PC-9 (cell line): Measurements from ENCODE around the gene QPCTL. TPM values are rescaled to one million over a fixed set of nuclear protein-coding genes. Genes with fewer than 3 reads are reported as not detected.

Source experiments
- BruUV-seq: library from RNA; stranded (reverse); fragments of 400-500 nt; replicated peaks from 2 replicates; lab custom pipeline; 2021; lab: Mats Ljungman, UMichigan
- CTCF ChIA-PET: fragments of 300-600 bp; sonication (Branson Sonifier 250); formaldehyde crosslinking; loops from one replicate; lab custom pipeline; 2022; ENCODE audit warnings: antibody characterized with exemption; lab: Charles Lee
- POLR2A ChIA-PET: fragments of 300-600 bp; sonication (Branson Sonifier 250); formaldehyde crosslinking; loops from one replicate; lab custom pipeline; 2022; ENCODE audit warnings: antibody characterized with exemption; ENCODE audit not compliant: unreplicated experiment; lab: Charles Lee
- DNase-seq, 2 experiments: peaks; one replicate each; pipeline versions ENCODE4 v3.0.0 to v3.0.0-alpha.2; 2015 to 2022; ENCODE audit warnings: mixed read lengths in 1 of 2
- H2AFZ ChIP-seq: fragments of 200-600 bp; sonication (generic); 2 replicates; pipeline ENCODE4 v1.8.1; 2017; ENCODE audit warnings: antibody characterized with exemption
- H3F3A ChIP-seq: fragments of 200-600 bp; sonication (generic); 2 replicates; pipeline ENCODE4 v1.8.1; 2017; ENCODE audit warnings: antibody characterized with exemption, mild to moderate bottlenecking, low read depth; ENCODE audit not compliant: insufficient read depth
- H3K27ac ChIP-seq: fragments of 200-600 bp; sonication (generic); 2 replicates; pipeline ENCODE4 v1.6.1; 2016; ENCODE audit warnings: mixed run types
- H3K27me3 ChIP-seq: fragments of 200-600 bp; sonication (generic); 2 replicates; pipeline ENCODE4 v1.6.1; 2016; ENCODE audit warnings: low read depth, mixed run types; ENCODE audit not compliant: insufficient read depth
- H3K36me3 ChIP-seq: fragments of 200-600 bp; sonication (generic); 2 replicates; pipeline ENCODE4 v1.6.1; 2016; ENCODE audit warnings: low read depth, mixed run types
- H3K4me1 ChIP-seq: fragments of 200-600 bp; sonication (generic); replicated peaks from 2 replicates; pipeline ENCODE4 v1.6.1; 2016; ENCODE audit warnings: mixed run types; ENCODE audit not compliant: insufficient read depth
- H3K4me2 ChIP-seq: fragments of 200-600 bp; sonication (generic); 2 replicates; pipeline ENCODE4 v1.6.1; 2017; ENCODE audit warnings: mixed run types
- H3K4me3 ChIP-seq: fragments of 200-600 bp; sonication (generic); 2 replicates; pipeline ENCODE4 v1.6.1; 2016; ENCODE audit warnings: mixed run types
- H3K79me2 ChIP-seq: fragments of 200-600 bp; sonication (generic); 2 replicates; pipeline ENCODE4 v1.6.1; 2017; ENCODE audit warnings: low read depth, mixed run types
- H3K9me2 ChIP-seq: fragments of 200-600 bp; sonication (generic); 2 replicates; pipeline ENCODE4 v1.8.1; 2017; ENCODE audit warnings: mild to moderate bottlenecking; ENCODE audit not compliant: insufficient read depth
- H3K9me3 ChIP-seq: fragments of 200-600 bp; sonication (generic); 2 replicates; pipeline ENCODE4 v1.8.1; 2016; ENCODE audit warnings: low read depth; ENCODE audit not compliant: insufficient read depth
- H4K20me1 ChIP-seq: fragments of 200-600 bp; sonication (generic); 2 replicates; pipeline ENCODE4 v1.8.1; 2017; ENCODE audit not compliant: insufficient read depth
- EZH2 ChIP-seq: fragments of 200-600 bp; sonication (generic); IDR thresholded peaks from 2 replicates; pipeline ENCODE4 v1.8.0; 2017; ENCODE audit warnings: antibody characterized with exemption, low read depth
- intact Hi-C: fragments of 100-400 bp; cut with micrococcal nuclease; formaldehyde crosslinking; loops from one replicate; pipeline ENCODE4 v1.10.0; 2022; ENCODE audit not compliant: unreplicated experiment
- total RNA-seq: library from RNA; stranded (reverse); gene quantifications from 2 replicates; pipeline ENCODE4 v1.2.3, GENCODE V29; 2021
- TF ChIP-seq, protein P1 (sequence below): fragments of 200-600 bp; sonication (generic); conservative IDR thresholded peaks from 2 replicates; pipeline ENCODE4 v1.6.1; 2017; ENCODE audit warnings: mixed run types, antibody characterized with exemption, mild to moderate bottlenecking, moderate library complexity

The QPCTL gene
- total RNA-seq, 1 experiment from 2014 or later, result 27.6 TPM

DNA sequence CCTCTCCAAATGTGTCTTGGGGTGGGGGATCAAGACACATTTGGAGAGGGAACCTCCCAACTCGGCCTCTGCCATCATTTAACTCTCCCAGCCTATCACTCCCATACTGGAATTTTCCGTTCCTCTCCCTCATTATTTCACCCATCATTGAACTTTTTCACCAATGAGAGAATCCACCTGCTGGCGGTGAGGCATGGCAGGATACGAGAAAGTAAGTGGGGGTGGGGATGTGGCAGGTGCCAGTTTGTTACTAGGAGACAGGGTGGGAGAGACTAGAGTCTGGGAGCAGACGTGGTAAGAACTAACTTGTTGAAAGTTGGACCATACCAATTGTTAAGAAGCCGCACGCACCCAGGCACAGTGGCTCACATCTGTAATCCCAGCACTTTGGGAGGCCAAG lies 17.5 kb upstream of the QPCTL start:
- ChIA-PET POLR2A (no interaction called here), CTCF (interaction anchor here (0.6 to 0.7 kb wide), 2 partner anchors 31 to 140 kb away, joined by 3 to 4 read pairs; partner anchors contain the start of gene RSPH6A)
- no TSS peak for BruUV-seq

GRCh38 chr19:45676851-45677263 lies 15.6 kb upstream of the QPCTL start:
- H2AFZ ChIP-seq, result peak overlapping the region; percentile 93
- H3F3A ChIP-seq, result peaks cover 38% of the 10 kb centered on the region; the same call in 1 of the 2 replicates
- no peaks in the 10 kb centered on the region for H3K9me2 ChIP-seq
- no TSS peak for BruUV-seq
- TF ChIP-seq, protein P1, sequence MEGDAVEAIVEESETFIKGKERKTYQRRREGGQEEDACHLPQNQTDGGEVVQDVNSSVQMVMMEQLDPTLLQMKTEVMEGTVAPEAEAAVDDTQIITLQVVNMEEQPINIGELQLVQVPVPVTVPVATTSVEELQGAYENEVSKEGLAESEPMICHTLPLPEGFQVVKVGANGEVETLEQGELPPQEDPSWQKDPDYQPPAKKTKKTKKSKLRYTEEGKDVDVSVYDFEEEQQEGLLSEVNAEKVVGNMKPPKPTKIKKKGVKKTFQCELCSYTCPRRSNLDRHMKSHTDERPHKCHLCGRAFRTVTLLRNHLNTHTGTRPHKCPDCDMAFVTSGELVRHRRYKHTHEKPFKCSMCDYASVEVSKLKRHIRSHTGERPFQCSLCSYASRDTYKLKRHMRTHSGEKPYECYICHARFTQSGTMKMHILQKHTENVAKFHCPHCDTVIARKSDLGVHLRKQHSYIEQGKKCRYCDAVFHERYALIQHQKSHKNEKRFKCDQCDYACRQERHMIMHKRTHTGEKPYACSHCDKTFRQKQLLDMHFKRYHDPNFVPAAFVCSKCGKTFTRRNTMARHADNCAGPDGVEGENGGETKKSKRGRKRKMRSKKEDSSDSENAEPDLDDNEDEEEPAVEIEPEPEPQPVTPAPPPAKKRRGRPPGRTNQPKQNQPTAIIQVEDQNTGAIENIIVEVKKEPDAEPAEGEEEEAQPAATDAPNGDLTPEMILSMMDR, result no peak
- TF ChIP-seq EZH2, result no peak
- no peaks in the 10 kb centered on the region for H3K36me3 ChIP-seq
- H3K27me3 ChIP-seq, result no peaks in the 10 kb centered on the region
- H3K27ac ChIP-seq, result peak overlapping the region; percentile 54
- ChIA-PET CTCF (interaction anchor here (0.5 to 1.5 kb wide), 12 partner anchors 15 to 676 kb away, joined by 3 to 20 read pairs (median 5); partner anchors contain the start of genes DMPK, QPCTL, SIX5 and SNRPD2), POLR2A (interaction anchor here (0.6 to 1.4 kb wide), 11 partner anchors 9 to 783 kb away, joined by 3 to 17 read pairs (median 6); partner anchors contain the start of genes GIPR and SIX5)
- intact Hi-C loops, result loop anchor here (2.0 kb wide), 1 partner anchor 16 kb away; the partner anchor contains the start of gene QPCTL
- H3K4me3 ChIP-seq, result peak overlapping the region; percentile 95
- peak in 1 of 2 experiments; percentile 43 for DNase-seq
- peak overlapping the region; percentile 87 for H3K4me2 ChIP-seq
- no peaks in the 10 kb centered on the region for H4K20me1 ChIP-seq
- no peaks in the 10 kb centered on the region for H3K79me2 ChIP-seq
- H3K4me1 ChIP-seq, result peaks cover 20% of the 10 kb centered on the region
- H3K9me3 ChIP-seq, result no peaks in the 10 kb centered on the region

More for the DNA sequence above, 17.5 kb upstream of the QPCTL start:
- no peak overlapping the region for H3K4me2 ChIP-seq
- H2AFZ ChIP-seq, result no peak overlapping the region
- H3K4me3 ChIP-seq, result no peak overlapping the region
- H3K4me1 ChIP-seq, result peaks cover 27% of the 10 kb centered on the region
- DNase-seq, result no peak
- H3K36me3 ChIP-seq, result no peaks in the 10 kb centered on the region
- H3K9me3 ChIP-seq, result no peaks in the 10 kb centered on the region
- H3K27ac ChIP-seq, result no peak overlapping the region
- no peaks in the 10 kb centered on the region for H3K9me2 ChIP-seq
- TF ChIP-seq, protein P1, result no peak
- no peak for TF ChIP-seq EZH2
- H3K27me3 ChIP-seq, result no peaks in the 10 kb centered on the region
- H3F3A ChIP-seq, result peaks cover 33% of the 10 kb centered on the region; the same call in 1 of the 2 replicates
- no peaks in the 10 kb centered on the region for H3K79me2 ChIP-seq
- intact Hi-C loops, result no loop called here
- no peaks in the 10 kb centered on the region for H4K20me1 ChIP-seq

- no peaks in the 10 kb centered on the region for H3K79me2 ChIP-seq
- H3K4me2 ChIP-seq, result peak overlapping the region; percentile 87
- H3K27ac ChIP-seq, result peak overlapping the region; percentile 53
- BruUV-seq, result no TSS peak
- DNase-seq, result peak; percentile 95 to 99
- peaks cover 45% of the 10 kb centered on the region for H3F3A ChIP-seq
- H3K4me1 ChIP-seq, result peaks cover 20% of the 10 kb centered on the region
- no peaks in the 10 kb centered on the region for H3K36me3 ChIP-seq
- peak overlapping the region; percentile 93 for H2AFZ ChIP-seq
- peak overlapping the region; percentile 95 for H3K4me3 ChIP-seq
- intact Hi-C loops, result loop anchor here (2.0 kb wide), 1 partner anchor 15 kb away; the partner anchor contains the start of gene QPCTL
- no peaks in the 10 kb centered on the region for H3K9me2 ChIP-seq
- CTCF ChIA-PET, result interaction anchor here (0.5 to 1.5 kb wide), 17 partner anchors 15 to 677 kb away, joined by 3 to 20 read pairs (median 3); partner anchors contain the start of genes DMPK, QPCTL, SIX5 and SNRPD2
- no peaks in the 10 kb centered on the region for H3K9me3 ChIP-seq
- no peaks in the 10 kb centered on the region for H3K27me3 ChIP-seq
- POLR2A ChIA-PET, result interaction anchor here (0.5 to 1.4 kb wide), 18 partner anchors 8 to 783 kb away, joined by 3 to 17 read pairs (median 5); partner anchors contain the start of genes GIPR and SIX5
- TF ChIP-seq, protein P1, result no peak; the same call in 1 of the 2 replicates
- H4K20me1 ChIP-seq, result no peaks in the 10 kb centered on the region
Observed at GRCh38 chr19:45677351-45678230, 14.9 kb upstream of the QPCTL start.
